Neural cell (in vitro differentiated cells): ENCODE data around the gene ADGRG1. TPM values are rescaled to one million over a fixed set of nuclear protein-coding genes. Genes with fewer than 3 reads are reported as not detected.

ENCODE experiments used
- H2AFZ ChIP-seq: fragments of 200-600, 300-800 bp; sonication (generic), shearing (Covaris generic); 2 replicates; pipeline ENCODE4 v1.6.0; 2014; ENCODE audit warnings: low read depth, mild to moderate bottlenecking, antibody characterized with exemption, low read length, moderate library complexity
- H3F3A ChIP-seq: fragments of 200-600 bp; shearing (Covaris generic); 2 replicates; pipeline ENCODE4 v1.6.1; 2016; ENCODE audit warnings: mild to moderate bottlenecking, moderate library complexity, mixed read lengths, antibody characterized with exemption, low read length; ENCODE audit not compliant: insufficient read depth, poor library complexity, severe bottlenecking
- H3K27ac ChIP-seq: fragments of 200-600, 300-800 bp; sonication (generic), shearing (Covaris generic); 2 replicates; pipeline ENCODE4 v1.5.1; 2014; ENCODE audit warnings: mild to moderate bottlenecking, low read length, moderate library complexity
- H3K27me3 ChIP-seq: fragments of 300-800, 200-600 bp; sonication (generic), shearing (Covaris generic); 2 replicates; pipeline ENCODE4 v1.6.0; 2014; ENCODE audit warnings: mild to moderate bottlenecking, low read depth, low read length, moderate library complexity; ENCODE audit not compliant: insufficient read depth
- H3K36me3 ChIP-seq: fragments of 300-800, 200-600 bp; sonication (generic), shearing (Covaris generic); 2 replicates; pipeline ENCODE4 v1.5.1; 2014; ENCODE audit warnings: mild to moderate bottlenecking, antibody characterized with exemption, low read length, moderate library complexity; ENCODE audit not compliant: insufficient read depth
- H3K4me2 ChIP-seq: fragments of 300-800, 200-600 bp; sonication (generic), shearing (Covaris generic); 2 replicates; pipeline ENCODE4 v1.6.0; 2014; ENCODE audit warnings: mild to moderate bottlenecking, low read length
- H3K4me3 ChIP-seq: fragments of 300-800, 200-600 bp; sonication (generic), shearing (Covaris generic); 2 replicates; pipeline ENCODE4 v1.5.1; 2014; ENCODE audit warnings: mild to moderate bottlenecking, low read length, moderate library complexity
- H3K79me2 ChIP-seq: fragments of 200-600 bp; shearing (Covaris generic); replicated peaks from 2 replicates; pipeline ENCODE4 v1.6.0; 2014; ENCODE audit warnings: mild to moderate bottlenecking, low read length, moderate library complexity; ENCODE audit not compliant: insufficient read depth
- H3K9ac ChIP-seq: fragments of 300-800, 200-600 bp; sonication (generic), shearing (Covaris generic); 2 replicates; pipeline ENCODE4 v1.6.1; 2016; ENCODE audit warnings: mild to moderate bottlenecking, low read length, mixed read lengths
- H3K9me2 ChIP-seq: fragments of 200-600 bp; shearing (Covaris generic); 2 replicates; pipeline ENCODE4 v1.6.1; 2016; ENCODE audit warnings: mild to moderate bottlenecking, low read length, mixed read lengths; ENCODE audit not compliant: insufficient read depth
- H3K9me3 ChIP-seq: fragments of 200-600, 300-800 bp; sonication (generic), shearing (Covaris generic); 2 replicates; pipeline ENCODE4 v1.6.1; 2016; ENCODE audit warnings: mild to moderate bottlenecking, mixed run types, low read length, moderate library complexity, mixed read lengths
- H4K20me1 ChIP-seq: fragments of 200-600 bp; shearing (Covaris generic); 2 replicates; pipeline ENCODE4 v1.6.1; 2016; ENCODE audit warnings: mild to moderate bottlenecking, mixed run types; ENCODE audit not compliant: insufficient read depth
- EP300 ChIP-seq: fragments of 450-650 bp; conservative IDR thresholded peaks from 2 replicates; pipeline ENCODE4 v1.6.1; 2014; ENCODE audit warnings: antibody characterized with exemption, mild to moderate bottlenecking, moderate library complexity; ENCODE audit not compliant: poor library complexity, severe bottlenecking
- EZH2 ChIP-seq: fragments of 200-600, 300-800 bp; shearing (Covaris generic), sonication (generic); IDR thresholded peaks from 2 replicates; pipeline ENCODE4 v1.6.1; 2014; ENCODE audit warnings: antibody characterized with exemption, low read length, borderline replicate concordance, mild to moderate bottlenecking; ENCODE audit not compliant: insufficient read depth, poor library complexity, severe bottlenecking
- MXI1 ChIP-seq: fragments of 450-650 bp; conservative IDR thresholded peaks from 2 replicates; pipeline ENCODE4 v1.6.1; 2014; ENCODE audit warnings: antibody characterized with exemption, mild to moderate bottlenecking; ENCODE audit not compliant: poor library complexity, severe bottlenecking
- POLR2AphosphoS5 ChIP-seq: IDR thresholded peaks from 2 replicates; pipeline ENCODE4 v1.6.1; 2012
- RAD21 ChIP-seq: fragments of 450-650 bp; conservative IDR thresholded peaks from 2 replicates; pipeline ENCODE4 v1.6.1; 2014; ENCODE audit warnings: antibody characterized with exemption, mild to moderate bottlenecking, moderate library complexity
- SMC3 ChIP-seq: fragments of 450-650 bp; conservative IDR thresholded peaks from 2 replicates; pipeline ENCODE4 v1.6.1; 2014; ENCODE audit warnings: antibody characterized with exemption, mild to moderate bottlenecking, moderate library complexity; ENCODE audit not compliant: poor library complexity
- TAF1 ChIP-seq: IDR thresholded peaks from 2 replicates; pipeline ENCODE4 v1.6.1; 2012; ENCODE audit warnings: low read depth
- polyA plus RNA-seq: library from polyadenylated mRNA; depleted of rRNA; stranded (reverse); fragments of >200 nt; gene quantifications from 2 replicates; pipeline ENCODE4 v1.2.3, GENCODE V29; 2014
- TF ChIP-seq, protein P1 (sequence below): fragments of 450-650 bp; IDR thresholded peaks from 2 replicates; pipeline ENCODE4 v1.5.1; 2014; ENCODE audit warnings: antibody characterized with exemption, mild to moderate bottlenecking, moderate library complexity; ENCODE audit not compliant: poor library complexity, severe bottlenecking
- TF ChIP-seq, protein P2 (sequence below): IDR thresholded peaks from 2 replicates; pipeline ENCODE4 v1.6.1; 2012; ENCODE audit warnings: borderline replicate concordance

ADGRG1 gene
- polyA plus RNA-seq, 1 donor from 2014 or later = 86.8 TPM

GRCh38 chr16:57672416-57672815, 44.0 kb downstream of the ADGRG1 start:
- no peaks in the 10 kb centered on the region for H3K36me3 ChIP-seq
- TF ChIP-seq EP300 (no peak), EZH2 (no peak)
- H3F3A ChIP-seq = no peaks in the 10 kb centered on the region
- H4K20me1 ChIP-seq = no peaks in the 10 kb centered on the region
- no peak overlapping the region for H3K27ac ChIP-seq
- H3K27me3 ChIP-seq = no peaks in the 10 kb centered on the region
- no peak overlapping the region for H2AFZ ChIP-seq
- H3K9ac ChIP-seq = no peak overlapping the region
- no peaks in the 10 kb centered on the region for H3K9me3 ChIP-seq
- no peaks in the 10 kb centered on the region for H3K79me2 ChIP-seq
- no peak overlapping the region for H3K4me3 ChIP-seq
- H3K4me2 ChIP-seq = no peak overlapping the region
- no peaks in the 10 kb centered on the region for H3K9me2 ChIP-seq

DNA sequence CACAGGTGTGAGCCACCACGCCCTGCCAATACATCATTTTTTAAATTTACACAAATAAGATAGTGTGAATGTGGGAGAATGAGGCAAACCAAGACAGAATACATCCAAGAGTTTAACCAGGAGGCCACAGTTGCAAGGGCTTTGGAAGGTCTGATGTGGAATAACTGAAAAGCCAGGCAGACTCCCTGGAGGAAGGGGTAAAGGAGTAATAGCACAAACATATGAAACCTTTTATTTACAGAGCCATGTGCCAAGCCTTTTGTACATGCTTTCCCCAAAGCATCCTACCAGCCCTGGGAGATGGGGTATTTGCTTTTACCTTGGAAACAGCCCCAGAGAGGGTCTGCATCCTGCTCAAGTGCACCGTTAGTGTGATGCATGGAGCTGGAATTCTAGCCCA, 44.4 kb downstream of the ADGRG1 start:
- Histone ChIP-seq H4K20me1 (no peaks in the 10 kb centered on the region), H3K4me3 (no peak overlapping the region), H2AFZ (no peak overlapping the region), H3F3A (no peaks in the 10 kb centered on the region), H3K4me2 (no peak overlapping the region), H3K27ac (no peak overlapping the region), H3K36me3 (no peaks in the 10 kb centered on the region), H3K27me3 (no peaks in the 10 kb centered on the region), H3K9me3 (no peaks in the 10 kb centered on the region), H3K79me2 (no peaks in the 10 kb centered on the region), H3K9me2 (no peaks in the 10 kb centered on the region), H3K9ac (no peak overlapping the region)
- TF ChIP-seq EP300 (no peak), POLR2AphosphoS5 (no peak), EZH2 (no peak), SMC3 (no peak), TAF1 (no peak), RAD21 (no peak), MXI1 (no peak)
- TF ChIP-seq, protein P1, sequence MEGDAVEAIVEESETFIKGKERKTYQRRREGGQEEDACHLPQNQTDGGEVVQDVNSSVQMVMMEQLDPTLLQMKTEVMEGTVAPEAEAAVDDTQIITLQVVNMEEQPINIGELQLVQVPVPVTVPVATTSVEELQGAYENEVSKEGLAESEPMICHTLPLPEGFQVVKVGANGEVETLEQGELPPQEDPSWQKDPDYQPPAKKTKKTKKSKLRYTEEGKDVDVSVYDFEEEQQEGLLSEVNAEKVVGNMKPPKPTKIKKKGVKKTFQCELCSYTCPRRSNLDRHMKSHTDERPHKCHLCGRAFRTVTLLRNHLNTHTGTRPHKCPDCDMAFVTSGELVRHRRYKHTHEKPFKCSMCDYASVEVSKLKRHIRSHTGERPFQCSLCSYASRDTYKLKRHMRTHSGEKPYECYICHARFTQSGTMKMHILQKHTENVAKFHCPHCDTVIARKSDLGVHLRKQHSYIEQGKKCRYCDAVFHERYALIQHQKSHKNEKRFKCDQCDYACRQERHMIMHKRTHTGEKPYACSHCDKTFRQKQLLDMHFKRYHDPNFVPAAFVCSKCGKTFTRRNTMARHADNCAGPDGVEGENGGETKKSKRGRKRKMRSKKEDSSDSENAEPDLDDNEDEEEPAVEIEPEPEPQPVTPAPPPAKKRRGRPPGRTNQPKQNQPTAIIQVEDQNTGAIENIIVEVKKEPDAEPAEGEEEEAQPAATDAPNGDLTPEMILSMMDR = no peak
- TF ChIP-seq, protein P2, sequence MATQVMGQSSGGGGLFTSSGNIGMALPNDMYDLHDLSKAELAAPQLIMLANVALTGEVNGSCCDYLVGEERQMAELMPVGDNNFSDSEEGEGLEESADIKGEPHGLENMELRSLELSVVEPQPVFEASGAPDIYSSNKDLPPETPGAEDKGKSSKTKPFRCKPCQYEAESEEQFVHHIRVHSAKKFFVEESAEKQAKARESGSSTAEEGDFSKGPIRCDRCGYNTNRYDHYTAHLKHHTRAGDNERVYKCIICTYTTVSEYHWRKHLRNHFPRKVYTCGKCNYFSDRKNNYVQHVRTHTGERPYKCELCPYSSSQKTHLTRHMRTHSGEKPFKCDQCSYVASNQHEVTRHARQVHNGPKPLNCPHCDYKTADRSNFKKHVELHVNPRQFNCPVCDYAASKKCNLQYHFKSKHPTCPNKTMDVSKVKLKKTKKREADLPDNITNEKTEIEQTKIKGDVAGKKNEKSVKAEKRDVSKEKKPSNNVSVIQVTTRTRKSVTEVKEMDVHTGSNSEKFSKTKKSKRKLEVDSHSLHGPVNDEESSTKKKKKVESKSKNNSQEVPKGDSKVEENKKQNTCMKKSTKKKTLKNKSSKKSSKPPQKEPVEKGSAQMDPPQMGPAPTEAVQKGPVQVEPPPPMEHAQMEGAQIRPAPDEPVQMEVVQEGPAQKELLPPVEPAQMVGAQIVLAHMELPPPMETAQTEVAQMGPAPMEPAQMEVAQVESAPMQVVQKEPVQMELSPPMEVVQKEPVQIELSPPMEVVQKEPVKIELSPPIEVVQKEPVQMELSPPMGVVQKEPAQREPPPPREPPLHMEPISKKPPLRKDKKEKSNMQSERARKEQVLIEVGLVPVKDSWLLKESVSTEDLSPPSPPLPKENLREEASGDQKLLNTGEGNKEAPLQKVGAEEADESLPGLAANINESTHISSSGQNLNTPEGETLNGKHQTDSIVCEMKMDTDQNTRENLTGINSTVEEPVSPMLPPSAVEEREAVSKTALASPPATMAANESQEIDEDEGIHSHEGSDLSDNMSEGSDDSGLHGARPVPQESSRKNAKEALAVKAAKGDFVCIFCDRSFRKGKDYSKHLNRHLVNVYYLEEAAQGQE = no peak
